HFFc6 (cell line): Measurements from ENCODE around the gene ESRRB. TPM values are rescaled to one million over a fixed set of nuclear protein-coding genes. Genes with fewer than 3 reads are reported as not detected.

Source experiments
- DNase-seq: peaks from one replicate; pipeline ENCODE4 v3.0.0-alpha.2; 2018
- H3K27ac Mint-ChIP-seq: 2 replicates; pipeline ENCODE4 v1.8.0; 2020; ENCODE audit warnings: mild to moderate bottlenecking, mixed read lengths
- H3K27me3 Mint-ChIP-seq: 2 replicates; pipeline ENCODE4 v1.8.0; 2021; ENCODE audit warnings: mild to moderate bottlenecking, moderate library complexity, mixed read lengths; ENCODE audit not compliant: insufficient read depth
- H3K36me3 Mint-ChIP-seq: 2 replicates; pipeline ENCODE4 v1.8.0; 2021; ENCODE audit warnings: low read depth, mixed read lengths
- H3K4me1 Mint-ChIP-seq: 2 replicates; pipeline ENCODE4 v1.8.0; 2020; ENCODE audit warnings: low read depth, mixed read lengths
- H3K4me3 Mint-ChIP-seq: 2 replicates; pipeline ENCODE4 v1.8.0; 2020; ENCODE audit warnings: mild to moderate bottlenecking, moderate library complexity, mixed read lengths
- H3K9me3 Mint-ChIP-seq: 2 replicates; pipeline ENCODE4 v1.8.0; 2020; ENCODE audit warnings: mild to moderate bottlenecking, mixed read lengths
- CTCF ChIP-seq: fragments of 200-600 bp; sonication (generic); IDR thresholded peaks from 2 replicates; pipeline ENCODE4 v1.5.0; 2021; ENCODE audit warnings: antibody characterized with exemption, mild to moderate bottlenecking
- total RNA-seq, 6 experiments: library from RNA; stranded (reverse); fragmentation: NEBNext Ultra II Directional; extraction: Animal tissue kit (Norgen Biotek cat#: 25700); gene quantifications; 2 replicates in 1 of 6; 3 replicates in 5 of 6; pipeline ENCODE4 v1.2.3, GENCODE V29; 2021

Gene ESRRB
- total RNA-seq, 6 experiments from 2014 or later: not detected

GRCh38 chr14:76420827-76421226 lies 44.9 kb downstream of the ESRRB start:
- Mint-ChIP-seq H3K36me3 (no peaks in the 10 kb centered on the region), H3K27ac (no peak overlapping the region), H3K9me3 (no peaks in the 10 kb centered on the region), H3K4me1 (no peaks in the 10 kb centered on the region), H3K27me3 (peaks cover 12% of the 10 kb centered on the region), H3K4me3 (no peak overlapping the region)
- TF ChIP-seq CTCF: no peak
- no peak for DNase-seq

GRCh38 chr14:76421662-76422061 lies 45.7 kb downstream of the ESRRB start:
- H3K4me1 Mint-ChIP-seq: no peaks in the 10 kb centered on the region
- peaks cover 11% of the 10 kb centered on the region for H3K27me3 Mint-ChIP-seq
- no peaks in the 10 kb centered on the region for H3K9me3 Mint-ChIP-seq
- TF ChIP-seq CTCF: no peak
- H3K4me3 Mint-ChIP-seq: no peak overlapping the region
- H3K36me3 Mint-ChIP-seq: no peaks in the 10 kb centered on the region
- H3K27ac Mint-ChIP-seq: no peak overlapping the region
- no peak for DNase-seq

- Mint-ChIP-seq H3K4me1 (no peaks in the 10 kb centered on the region), H3K27ac (no peak overlapping the region), H3K36me3 (no peaks in the 10 kb centered on the region), H3K27me3 (peaks cover 11% of the 10 kb centered on the region), H3K4me3 (no peak overlapping the region), H3K9me3 (no peaks in the 10 kb centered on the region)
- TF ChIP-seq CTCF: no peak
- no peak for DNase-seq
Observed at GRCh38 chr14:76422662-76423061, 46.7 kb downstream of the ESRRB start.

GRCh38 chr14:76423534-76423933 lies 47.6 kb downstream of the ESRRB start:
- no peak for DNase-seq
- peaks cover 11% of the 10 kb centered on the region for H3K27me3 Mint-ChIP-seq
- H3K36me3 Mint-ChIP-seq: no peaks in the 10 kb centered on the region
- TF ChIP-seq CTCF: no peak
- no peaks in the 10 kb centered on the region for H3K9me3 Mint-ChIP-seq
- no peak overlapping the region for H3K27ac Mint-ChIP-seq
- no peak overlapping the region for H3K4me3 Mint-ChIP-seq
- H3K4me1 Mint-ChIP-seq: no peaks in the 10 kb centered on the region

GRCh38 chr14:76424359-76424758 lies 48.4 kb downstream of the ESRRB start:
- no peak overlapping the region for H3K4me3 Mint-ChIP-seq
- H3K27me3 Mint-ChIP-seq: peaks cover 8% of the 10 kb centered on the region
- H3K9me3 Mint-ChIP-seq: no peaks in the 10 kb centered on the region
- no peaks in the 10 kb centered on the region for H3K4me1 Mint-ChIP-seq
- TF ChIP-seq CTCF: no peak
- H3K36me3 Mint-ChIP-seq: no peaks in the 10 kb centered on the region
- no peak for DNase-seq
- no peak overlapping the region for H3K27ac Mint-ChIP-seq

GRCh38 chr14:76426161-76426696 lies 50.3 kb downstream of the ESRRB start:
- Mint-ChIP-seq H3K27ac (no peak overlapping the region), H3K36me3 (no peaks in the 10 kb centered on the region), H3K4me1 (no peaks in the 10 kb centered on the region), H3K4me3 (no peak overlapping the region), H3K27me3 (peaks cover 11% of the 10 kb centered on the region), H3K9me3 (no peaks in the 10 kb centered on the region)
- TF ChIP-seq CTCF: no peak
- no peak for DNase-seq
